Osteocyte (in vitro differentiated cells): ENCODE measurements around the gene CDCP2. TPM values are rescaled to one million over a fixed set of nuclear protein-coding genes. Genes with fewer than 3 reads are reported as not detected.

ENCODE experiments used
- DNase-seq: peaks from one replicate; pipeline ENCODE4 v3.0.0; 2021; ENCODE audit warnings: mixed read lengths; ENCODE audit not compliant: unreplicated experiment; ENCODE audit errors: extremely low spot score
- H3K27ac Mint-ChIP-seq: one replicate; pipeline ENCODE4 v1.8.0; 2021; ENCODE audit warnings: mild to moderate bottlenecking, mixed read lengths; ENCODE audit not compliant: unreplicated experiment
- H3K27me3 Mint-ChIP-seq: one replicate; pipeline ENCODE4 v1.8.0; 2021; ENCODE audit warnings: mixed read lengths; ENCODE audit not compliant: unreplicated experiment
- H3K36me3 Mint-ChIP-seq: one replicate; pipeline ENCODE4 v1.8.0; 2021; ENCODE audit warnings: mixed read lengths; ENCODE audit not compliant: unreplicated experiment
- H3K4me1 Mint-ChIP-seq: one replicate; pipeline ENCODE4 v1.8.0; 2021; ENCODE audit warnings: mixed read lengths; ENCODE audit not compliant: unreplicated experiment
- H3K4me3 Mint-ChIP-seq: one replicate; pipeline ENCODE4 v1.8.0; 2021; ENCODE audit warnings: mild to moderate bottlenecking, moderate library complexity, mixed read lengths; ENCODE audit not compliant: unreplicated experiment
- H3K9me3 Mint-ChIP-seq: one replicate; pipeline ENCODE4 v1.8.0; 2021; ENCODE audit warnings: mixed read lengths; ENCODE audit not compliant: unreplicated experiment
- CTCF ChIP-seq: fragments of 200-600 bp; sonication (generic); IDR thresholded peaks from 2 replicates; pipeline ENCODE4 v1.5.0; 2021; ENCODE audit warnings: antibody characterized with exemption, mild to moderate bottlenecking, moderate library complexity
- total RNA-seq: library from RNA; stranded (reverse); gene quantifications from 2 replicates; pipeline ENCODE4 v1.2.1, GENCODE V29; 2021

CDCP2 gene
- total RNA-seq, 1 donor from 2014 or later: not detected

- TF ChIP-seq CTCF: no peak
- Mint-ChIP-seq H3K36me3 (no peaks in the 10 kb centered on the region), H3K27me3 (peaks cover 20% of the 10 kb centered on the region), H3K27ac (no peak overlapping the region), H3K4me3 (no peak overlapping the region), H3K4me1 (peaks cover 29% of the 10 kb centered on the region), H3K9me3 (no peaks in the 10 kb centered on the region)
- DNase-seq: no peak
Measured at GRCh38 chr1:54132495-54132894, 20.3 kb downstream of the CDCP2 start.

- no peak for TF ChIP-seq CTCF
- Mint-ChIP-seq H3K27ac (no peak overlapping the region), H3K27me3 (peaks cover 26% of the 10 kb centered on the region), H3K4me3 (no peak overlapping the region), H3K4me1 (peaks cover 18% of the 10 kb centered on the region), H3K36me3 (no peaks in the 10 kb centered on the region), H3K9me3 (no peaks in the 10 kb centered on the region)
- no peak for DNase-seq
Measured at GRCh38 chr1:54131419-54131818, 21.4 kb downstream of the CDCP2 start.

GRCh38 chr1:54129858-54130257 lies 22.9 kb downstream of the CDCP2 start:
- no peak for TF ChIP-seq CTCF
- no peaks in the 10 kb centered on the region for H3K36me3 Mint-ChIP-seq
- no peak for DNase-seq
- H3K27me3 Mint-ChIP-seq: peaks cover 26% of the 10 kb centered on the region
- H3K9me3 Mint-ChIP-seq: no peaks in the 10 kb centered on the region
- H3K4me3 Mint-ChIP-seq: no peak overlapping the region
- H3K27ac Mint-ChIP-seq: no peak overlapping the region
- H3K4me1 Mint-ChIP-seq: peaks cover 4% of the 10 kb centered on the region

- H3K9me3 Mint-ChIP-seq: no peaks in the 10 kb centered on the region
- no peak for DNase-seq
- H3K36me3 Mint-ChIP-seq: no peaks in the 10 kb centered on the region
- H3K4me1 Mint-ChIP-seq: peaks cover 2% of the 10 kb centered on the region
- no peak overlapping the region for H3K4me3 Mint-ChIP-seq
- TF ChIP-seq CTCF: no peak
- no peak overlapping the region for H3K27ac Mint-ChIP-seq
- peaks cover 26% of the 10 kb centered on the region for H3K27me3 Mint-ChIP-seq
Measured at GRCh38 chr1:54127594-54128300, 25.1 kb downstream of the CDCP2 start.

- no peak for DNase-seq
- Mint-ChIP-seq H3K4me1 (peaks cover 8% of the 10 kb centered on the region), H3K9me3 (no peaks in the 10 kb centered on the region), H3K27ac (no peak overlapping the region), H3K27me3 (peaks cover 22% of the 10 kb centered on the region), H3K36me3 (no peaks in the 10 kb centered on the region), H3K4me3 (no peak overlapping the region)
- no peak for TF ChIP-seq CTCF
Measured at GRCh38 chr1:54126271-54126815, 26.5 kb downstream of the CDCP2 start.
